ENCODE data around the gene SPECC1L. TPM values are rescaled to one million over a fixed set of nuclear protein-coding genes. Genes with fewer than 3 reads are reported as not detected.
A peak's percentile ranks its signal among the peaks of the same experiment; 100 is the strongest.

Gene SPECC1L
- total RNA-seq, 4 donors from 2014 or later: 65.2 to 102 (median 69.2) TPM

DNA sequence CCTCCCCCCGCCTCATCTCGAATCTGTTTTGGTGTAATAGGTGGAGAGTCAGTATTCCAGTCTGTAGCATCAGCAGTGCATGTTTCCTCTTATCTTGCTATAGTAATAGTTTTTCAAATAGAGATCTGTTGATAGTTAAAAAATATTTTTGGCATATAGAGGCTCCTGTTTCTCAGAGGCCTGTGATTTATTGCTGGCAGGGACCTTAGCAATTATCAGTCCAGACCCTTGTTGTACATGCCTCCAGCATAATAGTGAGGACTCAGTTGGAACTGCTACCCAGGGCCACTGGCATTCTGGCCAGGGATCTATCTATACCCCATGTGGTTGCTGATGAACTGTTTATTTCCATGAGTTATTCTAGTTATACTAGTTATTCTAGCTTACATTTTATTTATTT, 52.6 kb downstream of the SPECC1L start:
- Histone ChIP-seq H3K36me3 (peaks cover 13 to 18% of the 10 kb centered on the region in 2 donors), H3K4me1 (peaks cover 0 to 4% of the 10 kb centered on the region in 2 donors), H3K27me3 (no peaks in the 10 kb centered on the region), H3K4me3 (replicated peaks in 1 of 3) (no peak overlapping the region), H3K9me3 (no peaks in the 10 kb centered on the region), H3K27ac (no peak overlapping the region)
- TF ChIP-seq CTCF (IDR thresholded peaks at IDR 0.05) (no peak), POLR2A (IDR thresholded peaks at IDR 0.05) (no peak)
- DNase-seq: no peak
- 82 to 92% methylated on average over 2 of the region's 2 CpGs for WGBS, 2 donors
- intact Hi-C loops (cut with DNase I): no loop called here

GRCh38 chr22:24323695-24324094, 53.1 kb downstream of the SPECC1L start:
- H3K9me3 ChIP-seq: no peaks in the 10 kb centered on the region
- TF ChIP-seq CTCF (IDR thresholded peaks at IDR 0.05): no peak
- no peak for TF ChIP-seq POLR2A (IDR thresholded peaks at IDR 0.05)
- H3K27me3 ChIP-seq: no peaks in the 10 kb centered on the region
- no peak for DNase-seq
- intact Hi-C loops (cut with DNase I): no loop called here
- peaks cover 0 to 4% of the 10 kb centered on the region in 2 donors for H3K4me1 ChIP-seq
- no peak overlapping the region for H3K27ac ChIP-seq
- 77 to 90% methylated on average over 3 of the region's 3 CpGs for WGBS, 2 donors
- no peak overlapping the region for H3K4me3 ChIP-seq (replicated peaks in 1 of 3)
- H3K36me3 ChIP-seq: peaks cover 13 to 18% of the 10 kb centered on the region in 2 donors

DNA sequence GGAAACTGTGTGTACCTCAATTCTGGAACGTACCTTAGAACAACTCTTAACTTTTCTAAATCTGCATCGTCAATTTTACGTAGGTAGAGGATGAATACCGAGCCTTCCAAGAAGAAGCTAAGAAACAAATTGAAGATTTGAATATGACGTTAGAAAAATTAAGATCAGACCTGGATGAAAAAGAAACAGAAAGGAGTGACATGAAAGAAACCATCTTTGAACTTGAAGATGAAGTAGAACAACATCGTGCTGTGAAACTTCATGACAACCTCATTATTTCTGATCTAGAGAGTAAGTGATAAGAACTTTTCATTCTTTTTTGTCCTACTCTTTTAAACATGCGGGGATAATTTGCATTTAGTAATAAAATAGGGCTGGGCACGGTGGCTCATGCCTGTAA, 53.5 kb downstream of the SPECC1L start:
- TF ChIP-seq CTCF (IDR thresholded peaks at IDR 0.05) (no peak), POLR2A (IDR thresholded peaks at IDR 0.05) (no peak)
- DNase-seq: no peak
- Histone ChIP-seq H3K27ac (no peak overlapping the region), H3K36me3 (peaks cover 13 to 18% of the 10 kb centered on the region in 2 donors), H3K9me3 (no peaks in the 10 kb centered on the region), H3K27me3 (no peaks in the 10 kb centered on the region), H3K4me3 (replicated peaks in 1 of 3) (no peak overlapping the region), H3K4me1 (peaks cover 0 to 4% of the 10 kb centered on the region in 2 donors)
- intact Hi-C loops (cut with DNase I): no loop called here
- WGBS, 2 donors: 94 to 95% methylated on average over 8 of the region's 8 CpGs

GRCh38 chr22:24325105-24325757, 54.6 kb downstream of the SPECC1L start:
- Histone ChIP-seq H3K4me3 (replicated peaks in 1 of 3) (no peak overlapping the region), H3K27me3 (no peaks in the 10 kb centered on the region), H3K27ac (peak overlapping the region in 1 of 3 donors; percentile 19), H3K9me3 (no peaks in the 10 kb centered on the region), H3K4me1 (peaks cover 0 to 4% of the 10 kb centered on the region in 2 donors), H3K36me3 (peaks cover 17 to 21% of the 10 kb centered on the region in 2 donors)
- intact Hi-C loops (cut with DNase I): loop anchor here (5.0 kb wide), 1 partner anchor 197 kb away; no protein-coding TSS in a partner anchor
- no peak for TF ChIP-seq POLR2A (IDR thresholded peaks at IDR 0.05)
- TF ChIP-seq CTCF (IDR thresholded peaks at IDR 0.05): peak in 4 of 6 experiments; percentile 53 to 72 (median 62)
- DNase-seq: no peak
- WGBS, 2 donors: 27% methylated on average over 5 of the region's 5 CpGs

DNA sequence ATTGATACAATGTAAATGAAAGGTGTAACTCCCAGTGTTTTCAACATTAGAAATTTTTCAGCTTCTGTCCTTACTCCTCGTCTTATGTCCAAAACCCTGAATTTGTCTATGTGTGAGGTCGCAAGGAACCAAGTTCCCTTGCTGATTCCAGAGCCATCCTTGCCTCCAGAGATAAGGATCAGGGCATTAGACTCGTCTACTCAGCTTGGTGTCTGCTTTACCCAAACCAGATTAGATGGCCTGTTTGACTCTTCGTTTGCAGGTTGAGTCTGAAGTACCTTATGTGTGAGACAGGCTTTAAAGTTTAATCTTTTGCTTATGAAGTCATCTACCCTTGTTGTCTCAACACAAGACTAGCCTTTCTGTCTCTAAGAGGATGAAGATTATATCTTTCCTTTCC, 55.6 kb downstream of the SPECC1L start:
- H3K36me3 ChIP-seq: peaks cover 17 to 26% of the 10 kb centered on the region in 2 donors
- H3K27ac ChIP-seq: no peak overlapping the region
- no peak for DNase-seq
- intact Hi-C loops (cut with DNase I): loop anchor here (5.0 kb wide), 1 partner anchor 196 kb away; no protein-coding TSS in a partner anchor
- TF ChIP-seq CTCF (IDR thresholded peaks at IDR 0.05) (no peak), POLR2A (IDR thresholded peaks at IDR 0.05) (no peak)
- H3K9me3 ChIP-seq: no peaks in the 10 kb centered on the region
- H3K27me3 ChIP-seq: no peaks in the 10 kb centered on the region
- 87 to 90% methylated on average over 4 of the region's 4 CpGs for WGBS, 2 donors
- H3K4me1 ChIP-seq: peaks cover 0 to 4% of the 10 kb centered on the region in 2 donors
- no peak overlapping the region for H3K4me3 ChIP-seq (replicated peaks in 1 of 3)
